Right forelimb (tissue), 1 donor: Measurements from ENCODE around the gene PCK1.

ENCODE experiments used
- DNase-seq: peaks from one replicate; pipeline ENCODE4 v3.0.0-alpha.2; 2018

Gene PCK1

GRCh38 chr20:57536771-57537724 lies 23.9 kb upstream of the PCK1 start:
- DNase-seq: no peak

GRCh38 chr20:57537822-57538221 lies 23.1 kb upstream of the PCK1 start:
- no peak for DNase-seq

- DNase-seq: no peak
These were observed 21.0 kb upstream of the PCK1 start for GRCh38 chr20:57539889-57540288.

DNA sequence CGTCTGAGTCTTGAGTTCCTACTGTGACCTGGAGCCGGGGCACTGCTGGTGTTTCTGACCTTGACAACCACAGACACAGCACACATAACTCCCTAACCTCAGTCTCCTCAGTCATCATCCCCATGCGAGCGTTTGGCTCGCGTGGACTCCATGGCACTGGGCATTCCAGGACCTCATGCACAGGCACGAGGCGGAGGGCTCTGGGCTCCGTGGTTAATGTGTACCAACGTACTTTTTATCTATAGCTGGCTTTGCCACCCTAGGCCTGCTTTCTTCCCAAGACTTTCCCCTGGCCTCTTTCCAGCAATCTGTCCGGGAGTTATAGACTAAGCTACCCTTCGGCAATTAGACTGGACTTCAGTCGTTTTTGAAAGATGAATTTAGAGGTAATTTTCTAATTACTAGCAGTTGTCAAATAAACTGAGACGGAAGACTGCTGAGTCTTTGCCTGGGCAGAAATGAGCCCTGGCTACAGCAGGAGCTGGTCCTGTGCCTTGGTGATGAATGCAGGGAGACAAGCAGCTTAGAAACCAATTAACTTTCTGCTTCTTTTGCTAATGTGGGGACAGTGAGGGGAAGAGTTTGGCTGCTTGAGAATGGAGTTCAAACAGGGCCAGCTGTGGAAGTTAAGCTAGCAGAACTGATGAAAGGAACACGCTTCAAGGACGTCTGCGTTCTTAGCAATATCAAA lies 19.9 kb upstream of the PCK1 start:
- DNase-seq: no peak

DNA sequence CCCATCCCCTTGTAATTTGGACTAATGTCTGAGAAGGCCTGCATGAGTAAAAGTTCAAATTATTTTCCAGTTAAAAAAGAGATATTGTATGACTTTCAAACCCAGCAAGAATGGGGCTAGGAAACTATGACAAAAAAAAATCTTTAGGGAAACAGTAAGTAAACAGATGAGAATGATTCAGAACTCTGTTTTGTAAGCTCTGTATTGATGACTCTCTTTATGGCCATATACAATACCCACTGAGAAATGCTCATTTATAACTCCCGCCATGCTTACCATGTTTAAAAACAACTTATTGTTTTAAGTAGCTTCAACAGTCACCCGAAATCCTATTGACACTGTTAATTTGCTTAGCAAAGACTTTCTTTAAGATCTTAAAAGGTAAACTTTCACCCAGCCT lies 17.2 kb upstream of the PCK1 start:
- DNase-seq: no peak

DNA sequence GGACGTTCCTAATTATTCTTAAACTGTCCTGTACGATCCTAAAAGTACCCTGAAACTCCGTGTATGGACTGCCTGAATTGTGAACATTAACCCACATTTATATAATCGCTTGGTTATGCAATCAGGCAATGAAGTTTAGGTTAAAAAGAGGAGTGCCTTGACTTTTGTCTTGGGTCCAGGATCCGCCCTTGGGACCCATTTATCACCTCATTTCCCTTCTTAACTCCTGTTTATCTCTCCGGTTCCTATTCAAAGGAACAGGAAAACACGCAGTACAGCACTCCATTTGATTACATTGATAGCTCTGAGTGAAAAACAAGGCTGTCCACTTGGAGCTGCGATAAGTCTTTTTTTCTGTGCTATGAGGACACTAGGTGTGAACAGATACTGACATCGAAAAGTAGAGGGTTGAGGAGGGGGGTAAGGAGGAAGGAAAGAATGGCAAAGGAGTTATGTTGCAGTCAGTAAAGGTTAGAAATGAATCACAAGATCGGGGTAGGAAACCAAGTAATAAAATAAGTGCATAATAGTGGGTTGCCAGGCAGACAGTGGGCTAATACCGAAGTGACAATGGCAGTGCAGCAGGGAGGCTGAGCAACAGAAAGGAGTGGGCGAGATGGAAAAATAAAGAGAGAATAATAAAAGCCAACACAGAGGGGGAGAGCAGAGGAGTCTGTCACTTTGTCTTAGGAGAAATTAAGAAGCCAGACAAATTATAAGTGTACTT lies 15.9 kb upstream of the PCK1 start:
- DNase-seq: no peak

DNA sequence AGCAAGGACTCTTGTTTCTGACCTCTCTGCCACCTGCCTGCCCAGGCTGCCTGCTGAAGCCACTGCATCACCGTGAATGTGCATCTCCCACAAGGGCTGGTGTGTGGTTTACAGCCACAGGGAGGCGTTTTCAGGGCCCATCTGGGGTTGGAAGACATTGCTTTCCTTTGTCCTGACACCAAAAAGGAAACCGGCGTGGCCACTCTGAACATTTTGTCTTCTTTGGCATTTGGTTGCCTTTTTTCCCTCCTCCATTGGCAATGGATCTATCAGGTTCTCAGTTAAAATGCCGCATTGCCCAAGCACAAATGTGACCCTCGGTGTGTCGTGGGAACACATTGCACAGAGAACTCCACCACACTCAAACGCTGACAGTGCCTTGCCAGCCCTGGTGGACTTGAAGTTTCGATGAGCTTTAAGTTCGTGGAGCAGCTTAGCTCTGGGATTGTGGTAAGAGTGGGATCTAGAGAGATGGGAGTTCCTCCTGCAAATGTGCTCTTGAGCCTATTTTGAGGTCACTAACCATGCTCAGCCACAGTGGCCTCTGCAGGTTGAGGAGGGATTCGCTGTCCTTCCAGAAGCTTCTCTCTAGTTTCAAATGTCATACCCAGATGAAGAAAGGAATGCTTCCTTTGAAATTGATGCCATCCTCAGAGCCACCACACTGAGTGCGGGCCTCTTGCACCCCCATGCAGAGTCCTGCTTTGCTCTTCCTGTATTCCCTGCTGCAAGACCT lies 14.8 kb upstream of the PCK1 start:
- no peak for DNase-seq

DNA sequence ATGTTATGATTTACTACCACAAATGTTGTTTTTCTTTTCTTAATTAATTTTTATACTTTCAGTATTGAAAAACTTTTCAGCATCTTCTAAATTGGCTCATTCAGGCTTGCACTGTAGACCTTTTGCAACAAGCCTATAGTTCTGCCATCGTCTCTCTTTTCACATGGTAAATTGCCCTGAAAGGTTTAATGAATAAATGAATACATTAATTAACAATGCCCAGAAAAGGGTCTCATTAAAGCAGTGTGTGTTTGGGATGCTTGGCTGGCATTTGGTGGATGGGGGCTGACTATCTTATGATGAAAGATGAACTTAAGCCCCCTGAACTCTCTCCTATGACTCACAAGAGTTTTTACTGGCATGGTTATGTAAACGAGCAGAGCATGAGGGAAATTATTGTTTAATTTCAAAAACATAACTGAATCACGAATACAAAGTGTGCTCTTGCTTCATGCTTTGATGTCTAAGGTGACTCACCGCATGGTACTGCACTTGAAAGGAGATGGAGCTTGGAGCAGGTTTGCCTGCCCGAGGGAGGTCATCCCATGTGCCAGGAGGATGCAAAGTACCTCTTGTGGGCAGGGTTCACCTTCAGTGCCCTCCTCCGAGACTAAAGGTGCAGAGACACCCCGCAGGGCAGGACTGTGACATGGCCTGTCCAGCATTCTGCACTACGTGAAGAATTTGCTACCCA lies 13.8 kb upstream of the PCK1 start:
- no peak for DNase-seq

DNA sequence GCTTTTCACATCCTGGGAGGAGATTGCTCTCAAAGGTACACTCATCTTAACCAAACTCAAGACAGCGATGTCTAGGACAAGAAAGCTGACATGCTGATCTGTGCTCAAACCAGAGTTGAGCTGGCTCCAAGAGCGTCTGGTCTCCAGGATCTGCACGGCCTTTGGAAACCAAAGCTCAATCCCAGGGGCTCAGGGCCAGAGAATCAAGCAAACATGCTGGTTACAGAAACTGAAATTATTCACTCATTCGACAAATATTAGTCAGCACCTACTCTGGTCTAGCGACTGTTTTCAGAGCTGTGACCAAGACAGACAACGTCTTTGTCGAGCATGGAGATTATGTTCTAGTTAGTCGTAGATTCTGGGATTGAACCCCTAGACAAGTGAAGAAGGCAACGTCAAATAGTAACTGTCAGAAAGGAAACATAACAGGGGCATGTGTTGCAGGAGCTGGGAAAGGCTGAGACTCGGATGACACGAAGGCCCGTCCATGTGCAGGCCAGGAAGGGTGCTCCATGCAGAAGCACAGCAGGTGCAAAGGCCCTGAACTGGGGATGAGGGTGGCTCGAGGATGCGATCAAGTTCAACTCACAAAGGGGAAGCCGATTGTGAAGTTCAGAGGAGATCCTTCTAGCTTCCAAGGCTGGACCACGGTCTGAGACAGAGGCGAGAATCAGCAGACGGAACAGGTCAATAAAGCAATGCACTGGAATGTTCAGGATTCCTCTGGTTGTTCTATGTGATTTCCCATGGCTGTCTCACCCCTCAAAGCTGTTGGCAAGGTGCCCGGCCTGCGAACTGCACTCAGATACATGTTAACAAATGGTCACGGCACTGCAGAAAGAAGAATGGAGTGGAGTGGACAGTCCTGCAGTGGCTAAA lies 12.5 kb upstream of the PCK1 start:
- DNase-seq: no peak

- no peak for DNase-seq
These were observed 8.4 kb upstream of the PCK1 start for GRCh38 chr20:57552471-57552870.

DNA sequence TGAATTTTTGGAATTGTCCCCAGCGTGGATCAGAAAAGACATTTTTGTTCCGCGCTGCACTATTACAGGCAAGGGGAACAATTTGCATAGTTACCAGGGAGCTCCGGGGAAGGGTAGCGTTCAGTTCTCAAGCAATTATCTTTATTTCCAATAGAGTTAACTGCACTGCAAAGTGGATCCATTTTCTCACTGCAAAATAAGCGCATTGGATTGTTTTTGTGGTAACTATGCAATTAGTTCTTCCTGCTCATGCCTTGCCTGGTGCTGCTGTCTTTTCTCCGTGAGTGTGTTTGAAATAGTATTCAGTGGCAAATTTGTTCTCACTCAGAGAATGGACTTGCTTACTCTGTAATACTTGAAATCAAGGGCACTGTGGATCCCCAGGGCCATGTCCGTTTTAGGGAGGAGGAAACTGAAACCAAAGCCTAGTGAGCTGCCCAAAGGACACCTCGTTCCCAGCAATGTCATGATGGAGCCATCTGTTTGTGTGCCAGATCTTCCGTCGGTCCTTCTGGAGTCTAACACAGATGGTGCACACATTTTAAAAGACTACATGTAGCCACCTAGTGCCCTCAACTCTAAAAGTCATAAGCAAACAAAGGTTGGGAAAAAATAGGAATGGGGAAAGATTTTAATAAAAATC lies 7.4 kb upstream of the PCK1 start:
- no peak for DNase-seq

- DNase-seq: no peak
These were observed 5.3 kb upstream of the PCK1 start for GRCh38 chr20:57555457-57556184.

GRCh38 chr20:57556980-57557274 lies 4.0 kb upstream of the PCK1 start:
- DNase-seq: no peak

DNA sequence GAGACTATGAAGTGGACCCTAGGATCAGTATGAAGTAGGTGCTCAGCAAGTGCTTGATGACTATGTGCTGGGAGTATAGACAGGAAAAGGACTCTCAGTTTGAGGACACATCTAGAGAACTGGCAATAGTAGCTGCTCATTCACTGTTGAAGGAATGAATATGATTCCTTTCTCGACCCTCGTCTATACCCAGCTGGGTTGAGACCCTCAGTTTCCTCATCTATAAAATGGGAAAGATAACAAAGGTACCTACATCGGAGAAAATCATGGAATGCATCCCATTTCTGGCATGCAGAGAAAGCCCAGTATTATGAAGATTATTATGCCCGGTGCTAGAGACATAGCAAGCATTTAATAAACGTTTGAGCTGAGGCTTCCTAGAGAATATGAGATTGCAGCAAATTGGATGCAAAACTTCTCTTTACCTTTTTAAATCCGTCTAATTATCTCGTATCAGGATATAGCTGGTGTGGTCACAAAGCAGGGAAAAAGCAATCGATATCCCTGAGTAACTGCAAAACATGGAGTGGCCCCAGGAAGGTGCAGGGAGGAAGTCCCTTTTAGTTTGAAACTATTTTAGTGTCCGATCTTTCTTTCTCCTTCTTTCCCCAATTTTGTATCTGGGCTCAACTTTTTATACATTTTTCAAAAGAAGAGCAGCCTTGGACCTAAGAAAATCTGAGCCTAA lies 2.8 kb upstream of the PCK1 start:
- DNase-seq: no peak

GRCh38 chr20:57558614-57559288 lies 2.2 kb upstream of the PCK1 start:
- DNase-seq: no peak

GRCh38 chr20:57559289-57559634 lies 1.6 kb upstream of the PCK1 start:
- DNase-seq: no peak

- no peak for DNase-seq
These were observed 1.0 kb upstream of the PCK1 start for GRCh38 chr20:57559658-57560553.
